ENCODE results near the gene ACIN1. TPM values are rescaled to one million over a fixed set of nuclear protein-coding genes. Genes with fewer than 3 reads are reported as not detected.

The ACIN1 gene
- total RNA-seq, 1 donor from 2014 or later: 184 TPM

DNA sequence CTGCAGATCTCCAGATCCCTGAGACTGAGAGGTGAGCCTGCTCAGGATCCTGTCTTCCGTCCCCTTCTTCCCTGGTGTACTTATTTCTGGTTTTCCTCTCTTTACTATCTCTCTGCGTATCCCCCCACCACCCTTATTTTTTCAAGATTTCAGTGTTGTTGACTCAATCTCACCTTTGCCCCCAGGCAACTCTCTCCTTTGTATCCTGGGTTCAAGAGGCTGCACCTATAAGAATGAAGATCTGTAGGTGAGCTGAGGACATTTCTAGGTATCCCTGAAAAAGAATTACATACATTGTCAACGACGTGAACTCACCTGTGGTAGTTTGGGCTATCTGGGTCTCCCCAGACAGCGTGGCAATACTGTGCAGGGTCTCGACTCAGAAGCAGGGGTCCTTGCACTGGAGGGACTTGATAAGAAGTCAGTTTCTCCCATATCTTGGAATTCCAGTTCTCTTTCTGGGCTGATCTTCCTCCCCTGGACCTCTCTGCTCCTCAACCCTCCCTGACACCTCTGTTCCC, 9.2 kb upstream of the ACIN1 start:
- Histone ChIP-seq H3K27me3 (no peaks in the 10 kb centered on the region), H3K4me1 (peaks cover 8% of the 10 kb centered on the region), H3K4me2 (no peak overlapping the region), H3K9me3 (ENCODE audit: low read depth) (no peaks in the 10 kb centered on the region), H3K79me2 (ENCODE audit: low read depth) (peaks cover 2% of the 10 kb centered on the region), H3K27ac (no peak overlapping the region), H2AFZ (replicated peaks) (peak overlapping the region; percentile 63), H3K9ac (no peak overlapping the region), H3F3A (ENCODE audit: low read depth) (peaks cover 13% of the 10 kb centered on the region), H3K36me3 (no peaks in the 10 kb centered on the region), H4K20me1 (ENCODE audit: low read depth) (no peaks in the 10 kb centered on the region), H3K4me3 (no peak overlapping the region)
- H3K9me3 Mint-ChIP-seq: peaks cover 4% of the 10 kb centered on the region
- H3K27me3 Mint-ChIP-seq (ENCODE audit: insufficient read depth, low read depth): peaks cover 6% of the 10 kb centered on the region
- H3K4me3 Mint-ChIP-seq: no peak overlapping the region
- H3K27ac Mint-ChIP-seq: no peak overlapping the region
- H3K4me1 Mint-ChIP-seq: peaks cover 20% of the 10 kb centered on the region
- TF ChIP-seq EZH2phosphoT487 (IDR thresholded peaks at IDR 0.05): no peak
- TF ChIP-seq, protein P1, sequence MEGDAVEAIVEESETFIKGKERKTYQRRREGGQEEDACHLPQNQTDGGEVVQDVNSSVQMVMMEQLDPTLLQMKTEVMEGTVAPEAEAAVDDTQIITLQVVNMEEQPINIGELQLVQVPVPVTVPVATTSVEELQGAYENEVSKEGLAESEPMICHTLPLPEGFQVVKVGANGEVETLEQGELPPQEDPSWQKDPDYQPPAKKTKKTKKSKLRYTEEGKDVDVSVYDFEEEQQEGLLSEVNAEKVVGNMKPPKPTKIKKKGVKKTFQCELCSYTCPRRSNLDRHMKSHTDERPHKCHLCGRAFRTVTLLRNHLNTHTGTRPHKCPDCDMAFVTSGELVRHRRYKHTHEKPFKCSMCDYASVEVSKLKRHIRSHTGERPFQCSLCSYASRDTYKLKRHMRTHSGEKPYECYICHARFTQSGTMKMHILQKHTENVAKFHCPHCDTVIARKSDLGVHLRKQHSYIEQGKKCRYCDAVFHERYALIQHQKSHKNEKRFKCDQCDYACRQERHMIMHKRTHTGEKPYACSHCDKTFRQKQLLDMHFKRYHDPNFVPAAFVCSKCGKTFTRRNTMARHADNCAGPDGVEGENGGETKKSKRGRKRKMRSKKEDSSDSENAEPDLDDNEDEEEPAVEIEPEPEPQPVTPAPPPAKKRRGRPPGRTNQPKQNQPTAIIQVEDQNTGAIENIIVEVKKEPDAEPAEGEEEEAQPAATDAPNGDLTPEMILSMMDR (IDR thresholded peaks at IDR 0.05): no peak
- TF ChIP-seq EZH2 (IDR thresholded peaks at IDR 0.05): no peak
- DNase-seq (ENCODE audit: low spot score): no peak
- peaks cover 2% of the 10 kb centered on the region for H3K36me3 Mint-ChIP-seq

DNA sequence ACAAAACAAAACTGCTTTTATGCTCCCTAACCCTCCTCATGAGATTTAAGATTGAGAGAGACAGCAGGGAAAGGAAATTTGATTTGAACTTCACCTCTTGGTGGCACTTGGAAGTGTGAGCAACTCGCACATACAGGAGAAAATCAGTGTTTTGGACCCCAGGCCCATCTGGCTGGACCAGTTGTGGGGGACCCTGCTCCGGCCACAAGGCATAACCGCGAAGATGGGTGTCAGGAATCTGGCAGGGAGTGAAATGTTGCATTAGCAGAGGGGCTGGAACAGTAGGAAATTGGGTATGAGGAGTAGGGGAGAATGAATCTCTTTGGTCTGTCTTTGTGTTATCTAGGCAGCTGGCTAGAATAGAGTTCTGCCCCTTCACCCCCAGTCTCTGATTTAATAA, 8.6 kb upstream of the ACIN1 start:
- no peak overlapping the region for H3K27ac Mint-ChIP-seq
- no peak for TF ChIP-seq EZH2phosphoT487 (IDR thresholded peaks at IDR 0.05)
- TF ChIP-seq, protein P1 (IDR thresholded peaks at IDR 0.05): no peak
- no peak for TF ChIP-seq EZH2 (IDR thresholded peaks at IDR 0.05)

DNA sequence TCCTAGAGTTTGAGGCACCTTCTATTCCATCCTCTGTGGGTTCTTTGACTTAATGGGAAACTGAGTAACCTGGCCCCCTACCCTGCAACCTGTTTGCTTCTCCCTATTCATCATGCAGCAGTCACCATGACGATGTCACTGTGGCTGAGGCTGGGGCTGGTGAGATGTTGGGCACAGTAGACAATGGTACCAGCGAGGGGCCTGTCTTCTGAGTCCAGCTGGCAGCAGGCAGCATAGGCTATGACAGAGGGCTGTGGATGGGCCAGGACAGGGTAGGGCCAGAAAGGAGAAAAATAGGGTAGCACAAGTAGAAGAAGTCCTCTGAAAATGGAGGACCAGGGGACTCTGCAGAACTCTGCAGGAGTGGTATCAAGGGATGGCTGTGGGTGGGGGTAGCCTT, 7.9 kb upstream of the ACIN1 start:
- no peak for DNase-seq (ENCODE audit: low spot score)
- peaks cover 15% of the 10 kb centered on the region for H3F3A ChIP-seq (ENCODE audit: low read depth)
- peaks cover 6% of the 10 kb centered on the region for H3K36me3 Mint-ChIP-seq
- H3K4me3 Mint-ChIP-seq: no peak overlapping the region
- peaks cover 2% of the 10 kb centered on the region for H3K9me3 Mint-ChIP-seq
- peaks cover 8% of the 10 kb centered on the region for H3K4me1 ChIP-seq
- H2AFZ ChIP-seq (replicated peaks): no peak overlapping the region
- no peaks in the 10 kb centered on the region for H4K20me1 ChIP-seq (ENCODE audit: low read depth)
- H3K27ac ChIP-seq: no peak overlapping the region
- H3K27ac Mint-ChIP-seq: peak overlapping the region; percentile 37
- peaks cover 6% of the 10 kb centered on the region for H3K27me3 Mint-ChIP-seq (ENCODE audit: insufficient read depth, low read depth)
- TF ChIP-seq EZH2 (IDR thresholded peaks at IDR 0.05): no peak
- TF ChIP-seq, protein P1 (IDR thresholded peaks at IDR 0.05): no peak
- no peak for TF ChIP-seq EZH2phosphoT487 (IDR thresholded peaks at IDR 0.05)
- H3K9ac ChIP-seq: no peak overlapping the region
- no peaks in the 10 kb centered on the region for H3K27me3 ChIP-seq
- H3K4me2 ChIP-seq: no peak overlapping the region
- no peaks in the 10 kb centered on the region for H3K36me3 ChIP-seq
- no peaks in the 10 kb centered on the region for H3K9me3 ChIP-seq (ENCODE audit: low read depth)
- peaks cover 15% of the 10 kb centered on the region for H3K79me2 ChIP-seq (ENCODE audit: low read depth)
- no peak overlapping the region for H3K4me3 ChIP-seq
- peaks cover 20% of the 10 kb centered on the region for H3K4me1 Mint-ChIP-seq

More for the DNA sequence above, 8.6 kb upstream of the ACIN1 start:
- DNase-seq (ENCODE audit: low spot score): no peak
- H3K4me1 ChIP-seq: peaks cover 8% of the 10 kb centered on the region
- no peaks in the 10 kb centered on the region for H4K20me1 ChIP-seq (ENCODE audit: low read depth)
- no peak overlapping the region for H2AFZ ChIP-seq (replicated peaks)
- Mint-ChIP-seq H3K36me3 (peaks cover 6% of the 10 kb centered on the region), H3K27me3 (ENCODE audit: insufficient read depth, low read depth) (peaks cover 6% of the 10 kb centered on the region), H3K9me3 (peaks cover 2% of the 10 kb centered on the region), H3K4me1 (peaks cover 20% of the 10 kb centered on the region), H3K4me3 (no peak overlapping the region)
- no peak overlapping the region for H3K9ac ChIP-seq
- H3K27ac ChIP-seq: no peak overlapping the region
- no peak overlapping the region for H3K4me2 ChIP-seq
- H3K27me3 ChIP-seq: no peaks in the 10 kb centered on the region
- no peak overlapping the region for H3K4me3 ChIP-seq
- peaks cover 13% of the 10 kb centered on the region for H3F3A ChIP-seq (ENCODE audit: low read depth)
- H3K36me3 ChIP-seq: no peaks in the 10 kb centered on the region
- no peaks in the 10 kb centered on the region for H3K9me3 ChIP-seq (ENCODE audit: low read depth)
- H3K79me2 ChIP-seq (ENCODE audit: low read depth): peaks cover 7% of the 10 kb centered on the region

Measured in neural progenitor cell (in vitro differentiated cells).